Measurements from ENCODE around the gene THSD4.

THSD4 gene

DNA sequence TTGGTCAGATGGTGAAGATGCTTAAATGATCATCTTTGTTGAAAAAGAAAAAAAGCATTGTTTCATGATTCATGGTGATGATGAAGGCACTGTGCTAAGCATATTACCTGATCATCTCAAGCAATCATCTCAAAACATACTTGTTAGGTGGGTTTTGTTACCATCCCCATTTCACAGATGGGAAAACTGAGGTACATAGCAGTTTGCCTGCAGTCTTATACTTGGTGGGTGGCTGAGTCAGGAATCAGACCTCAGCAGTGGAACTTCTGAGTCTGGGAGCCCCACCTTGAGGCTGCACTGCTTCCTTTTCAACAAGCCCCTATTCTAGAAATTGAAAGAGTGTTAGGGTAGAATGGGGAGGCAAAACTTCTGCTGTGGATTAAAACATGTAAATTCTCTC lies 341.1 kb downstream of the THSD4 start:
- DNase-seq (ENCODE audit: low read depth) = no peak

DNA sequence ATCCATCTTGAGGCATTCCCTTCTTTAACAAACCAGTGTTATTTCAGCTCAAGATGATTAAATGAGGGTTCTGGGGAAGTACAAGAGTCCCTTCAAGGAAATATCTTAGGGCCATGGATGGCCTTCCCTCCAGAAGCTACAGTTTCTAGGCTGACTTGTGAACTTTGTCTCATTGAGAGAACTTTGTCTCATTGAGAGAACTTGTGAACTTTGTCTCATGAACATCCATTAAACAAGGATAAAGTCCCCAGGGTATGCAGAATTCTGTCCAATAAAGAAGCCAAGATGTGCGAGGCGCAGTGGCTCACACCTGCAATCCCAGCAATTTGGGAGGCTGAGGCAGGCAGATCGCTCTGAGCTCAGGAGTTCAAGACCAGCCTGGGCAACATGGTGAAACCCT lies 341.5 kb downstream of the THSD4 start:
- no peak for DNase-seq (ENCODE audit: low read depth)

DNA sequence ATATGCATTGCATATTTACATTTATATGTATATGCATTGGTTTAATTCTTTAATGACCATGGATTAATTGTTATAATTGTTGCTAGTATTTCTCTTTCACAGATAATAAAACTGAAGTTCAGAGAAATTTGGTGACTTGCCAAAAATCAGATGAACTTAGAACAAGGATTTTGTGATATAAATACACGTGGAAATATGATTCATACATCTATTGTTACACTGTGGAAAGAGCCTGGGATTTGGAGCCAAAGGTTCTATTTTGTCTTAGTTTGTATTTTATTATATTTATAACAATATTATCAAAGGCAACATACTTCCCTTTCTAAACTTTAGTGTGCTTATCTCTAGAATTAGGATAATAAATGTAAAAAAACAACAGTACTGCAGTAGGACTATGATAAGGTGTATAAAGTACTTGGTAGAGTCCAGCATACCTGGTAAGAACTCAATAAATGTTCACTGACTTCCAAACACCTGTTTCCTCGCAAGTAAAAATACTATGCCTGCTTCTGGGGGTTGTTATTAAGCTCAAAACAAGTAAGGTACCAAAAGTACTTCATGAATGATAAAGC lies 342.9 kb downstream of the THSD4 start:
- no peak for DNase-seq (ENCODE audit: low read depth)

DNA sequence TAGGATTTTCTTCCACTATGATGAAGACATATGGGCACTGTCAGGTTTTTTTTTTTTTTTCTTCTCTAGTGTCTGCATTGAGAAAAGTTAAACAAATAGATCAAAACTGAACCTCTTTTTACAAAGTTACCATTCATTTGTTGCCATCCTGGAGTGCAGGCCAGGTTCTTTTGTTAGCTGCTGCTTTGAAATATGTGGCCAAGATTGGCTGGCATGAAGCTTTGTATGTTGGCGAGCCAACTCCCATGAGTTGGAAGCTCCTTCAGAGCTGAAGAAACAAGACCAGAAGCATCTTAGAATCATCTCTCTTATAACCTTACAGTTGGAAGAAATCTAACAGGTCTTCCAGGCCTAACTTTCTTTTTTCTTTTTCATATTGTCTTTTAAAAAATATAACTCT lies 346.5 kb downstream of the THSD4 start:
- no peak for DNase-seq (ENCODE audit: low read depth)

DNA sequence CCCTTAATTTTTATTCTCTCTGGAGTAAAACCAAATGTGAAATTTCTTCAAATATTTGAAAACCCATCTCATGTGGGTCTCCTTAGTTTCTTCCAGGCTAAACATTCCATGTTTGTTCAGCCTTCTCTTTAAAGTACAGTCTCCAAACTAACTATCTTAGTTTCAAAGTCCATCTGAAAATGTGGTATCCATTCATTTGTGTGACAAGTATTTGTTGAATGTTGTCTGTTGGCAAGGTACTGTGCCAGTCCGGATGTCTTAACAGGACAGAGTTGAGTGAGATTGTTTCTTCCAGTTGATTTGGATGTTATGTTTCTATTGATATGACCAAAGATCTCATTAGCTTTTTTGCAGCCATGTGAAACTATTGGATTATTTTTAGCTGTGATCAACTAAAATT lies 347.4 kb downstream of the THSD4 start:
- no peak for DNase-seq (ENCODE audit: low read depth)

DNA sequence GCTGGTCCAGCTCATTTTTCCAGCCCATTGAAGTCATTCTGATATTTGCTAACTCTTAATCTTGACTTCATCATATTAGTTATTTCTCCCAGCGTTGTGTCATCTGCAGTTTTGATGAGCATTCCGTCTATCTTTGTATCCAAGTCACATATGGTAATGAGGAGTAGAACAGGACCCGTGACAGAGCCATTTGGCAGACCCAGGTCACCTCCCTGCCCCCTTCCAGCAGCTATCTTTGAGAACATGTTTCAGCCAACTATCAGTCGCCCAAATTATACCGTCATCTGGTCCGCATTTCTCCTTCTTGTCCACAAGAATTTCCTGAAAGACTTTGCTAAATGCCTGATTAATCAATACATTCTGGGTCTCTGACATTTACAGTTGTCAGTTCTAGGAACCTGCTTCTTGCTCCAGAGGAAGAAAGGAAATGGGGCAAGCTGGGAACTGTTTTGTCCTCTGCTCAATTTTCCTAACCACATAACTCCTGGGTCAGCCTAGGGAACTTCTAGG lies 347.9 kb downstream of the THSD4 start:
- no peak for DNase-seq (ENCODE audit: low read depth)

DNA sequence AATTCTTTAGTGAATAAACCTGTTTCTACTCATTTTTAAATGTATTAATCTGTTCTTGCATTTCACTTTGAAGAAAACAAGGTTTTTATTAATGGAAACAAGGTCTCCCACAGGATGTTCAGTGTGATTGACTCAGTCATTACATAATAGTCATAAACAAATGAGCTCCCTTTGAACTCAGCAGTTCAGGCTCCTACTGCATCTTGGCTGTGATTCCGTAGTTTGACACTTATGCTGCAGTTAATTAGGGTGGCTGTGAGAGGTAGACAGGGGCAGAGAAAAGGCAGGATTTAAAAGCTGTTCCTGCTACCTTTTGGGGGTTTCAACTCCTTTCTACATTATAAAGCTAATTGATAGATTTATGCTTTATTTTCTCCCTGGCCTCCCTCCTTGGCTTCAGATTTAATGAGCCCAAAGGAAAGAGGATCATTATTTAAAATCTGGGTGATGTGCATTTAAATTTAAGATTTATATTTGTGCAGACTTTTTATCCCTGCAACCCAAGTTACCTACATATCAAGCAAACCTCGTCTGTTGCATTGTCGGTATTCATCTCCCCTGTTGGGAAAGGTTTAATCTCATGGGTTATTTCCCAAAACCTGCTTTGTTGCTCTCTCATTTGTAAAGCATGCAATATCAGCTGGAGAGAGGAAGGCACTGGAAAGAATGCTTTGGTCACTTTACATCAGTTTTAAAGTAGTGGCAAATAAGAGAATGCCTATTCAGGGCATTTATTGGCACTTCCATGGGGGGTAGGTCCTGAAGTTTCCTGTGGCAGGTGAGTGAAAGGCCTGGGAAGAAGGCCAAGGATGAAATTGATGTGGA lies 350.1 kb downstream of the THSD4 start:
- DNase-seq (ENCODE audit: low read depth) = no peak

DNA sequence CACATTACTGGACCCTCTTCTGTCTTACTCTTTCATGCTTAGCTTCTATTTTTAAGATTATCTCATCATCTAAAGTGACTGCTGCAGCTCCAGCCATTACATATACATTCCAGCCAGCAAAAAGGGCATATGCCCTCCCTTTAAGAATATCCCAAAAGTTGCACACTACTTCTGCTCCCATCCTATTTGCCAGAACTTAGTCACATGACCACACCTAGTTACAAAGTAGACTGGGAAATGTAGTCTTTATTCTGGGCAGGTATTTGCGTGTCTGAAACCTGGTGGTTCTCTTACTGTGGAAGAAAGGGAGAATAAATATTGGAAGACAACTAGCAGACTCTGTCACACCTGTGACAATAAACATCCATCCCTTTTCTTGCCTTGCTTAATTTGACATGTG lies 353.4 kb downstream of the THSD4 start:
- no peak for DNase-seq (ENCODE audit: low read depth)

DNA sequence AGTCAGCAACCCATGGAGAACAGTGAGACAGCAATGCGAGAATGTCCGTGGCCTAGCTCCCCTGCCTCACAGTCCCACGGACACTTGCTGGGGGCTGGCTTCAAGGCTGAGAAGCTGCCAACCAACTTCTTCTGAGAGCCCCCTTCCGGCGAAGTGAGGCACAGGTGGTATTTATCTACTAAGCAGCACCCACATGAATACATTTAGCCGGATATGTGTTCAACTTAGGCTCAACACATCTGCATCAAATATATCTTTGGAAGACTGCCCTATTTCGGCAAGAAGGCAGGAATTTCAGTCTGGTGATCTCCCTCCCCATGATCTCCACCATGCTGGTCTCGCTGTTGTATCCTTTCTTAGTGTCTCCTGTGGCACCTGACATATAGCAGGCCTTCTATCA lies 354.1 kb downstream of the THSD4 start:
- no peak for DNase-seq (ENCODE audit: low read depth)

DNA sequence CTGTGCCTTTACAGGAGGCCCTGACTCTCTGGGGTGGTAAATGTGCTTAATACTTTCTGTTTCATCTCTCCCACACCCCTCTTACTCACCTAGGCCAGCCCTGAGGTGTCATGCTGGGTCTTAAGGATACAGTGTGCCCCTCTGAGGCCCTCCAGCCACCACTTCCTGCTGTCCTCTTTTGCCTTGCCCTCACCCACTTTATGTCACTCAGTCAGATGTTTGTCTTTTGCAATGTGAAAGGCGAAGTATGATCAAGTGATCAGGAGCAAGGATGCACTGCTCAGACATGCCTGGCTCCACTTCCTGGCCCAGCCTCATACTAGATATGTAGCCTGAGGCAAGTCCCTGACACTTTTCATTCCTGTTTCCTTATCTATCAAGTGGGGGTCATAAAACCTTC lies 356.1 kb downstream of the THSD4 start:
- DNase-seq (ENCODE audit: low read depth) = no peak

DNA sequence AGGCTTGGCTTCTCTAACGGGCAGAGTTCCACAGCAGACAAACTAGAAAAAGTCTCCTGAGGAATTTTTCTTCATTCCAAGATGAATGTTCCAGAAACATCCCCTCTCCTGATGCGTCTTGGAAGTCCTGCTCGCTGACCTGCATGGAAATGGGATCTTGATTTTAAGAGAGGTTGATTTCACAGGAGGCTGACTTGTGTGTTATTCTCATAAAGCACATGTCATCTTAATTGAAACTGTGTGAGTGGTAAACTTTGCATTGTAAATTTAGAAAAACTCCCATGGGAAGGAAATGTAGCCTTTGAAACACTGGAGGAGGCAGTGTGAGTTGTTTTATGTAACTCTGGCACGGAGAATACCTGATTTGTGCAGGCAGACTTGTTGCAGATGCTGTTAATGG lies 357.3 kb downstream of the THSD4 start:
- DNase-seq (ENCODE audit: low read depth) = no peak

DNA sequence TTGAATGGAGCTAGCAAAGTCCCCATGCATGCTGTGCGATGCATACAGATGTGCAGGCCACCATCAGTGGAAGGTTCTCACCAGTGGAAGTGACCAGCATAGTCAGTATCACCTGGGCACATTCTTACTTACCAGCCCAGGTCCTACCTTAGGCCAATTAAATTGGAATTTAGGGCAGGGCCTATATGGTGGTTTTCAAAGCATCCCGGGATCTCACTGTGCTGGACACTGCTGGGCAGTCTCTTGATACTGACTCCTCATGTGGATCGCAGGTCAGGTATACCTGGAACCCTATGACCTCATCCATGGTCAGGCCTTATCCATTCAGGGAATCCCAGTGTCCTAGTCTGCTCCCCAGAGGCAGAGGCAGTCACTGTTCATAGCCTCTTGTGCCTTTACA lies 358.5 kb downstream of the THSD4 start:
- DNase-seq (ENCODE audit: low read depth) = no peak

DNA sequence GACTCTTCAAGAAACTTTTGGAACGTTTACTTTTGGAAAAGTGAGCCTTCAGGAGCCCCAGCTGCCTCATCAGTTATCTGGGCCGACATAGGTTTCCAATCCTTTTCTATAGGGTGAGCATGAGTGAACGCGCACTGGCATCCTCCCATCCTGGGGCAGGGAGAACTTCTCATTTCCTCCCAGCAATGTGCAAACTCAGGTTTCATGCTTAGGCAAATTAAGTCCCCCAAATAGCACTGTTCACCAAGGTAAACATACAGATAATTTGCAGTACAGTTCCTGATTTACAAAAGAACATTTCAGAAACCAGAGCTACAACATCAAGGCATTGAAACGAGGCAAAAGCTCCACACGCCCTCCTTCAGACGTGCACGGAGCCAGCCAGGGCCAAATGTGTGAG lies 361.6 kb downstream of the THSD4 start:
- no peak for DNase-seq (ENCODE audit: low read depth)

DNA sequence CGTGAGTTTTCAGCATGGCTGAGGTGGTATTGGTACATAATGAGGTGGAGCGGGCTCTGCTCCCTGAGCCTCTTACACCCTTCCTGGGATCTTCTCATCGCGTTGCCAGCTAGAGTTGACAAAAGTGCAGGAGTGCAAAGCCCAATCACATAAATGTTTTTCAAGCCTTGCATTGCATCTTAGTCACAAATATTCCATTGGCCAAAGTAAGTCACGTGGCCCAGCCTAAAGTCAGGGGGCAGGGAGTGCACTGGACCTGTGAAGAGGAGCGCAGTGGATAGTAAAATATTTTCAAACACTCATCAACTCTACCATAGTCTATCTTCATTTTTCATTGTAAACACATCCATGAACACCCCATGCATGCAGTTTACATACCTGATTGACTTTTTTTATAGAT lies 365.3 kb downstream of the THSD4 start:
- no peak for DNase-seq (ENCODE audit: low read depth)

DNA sequence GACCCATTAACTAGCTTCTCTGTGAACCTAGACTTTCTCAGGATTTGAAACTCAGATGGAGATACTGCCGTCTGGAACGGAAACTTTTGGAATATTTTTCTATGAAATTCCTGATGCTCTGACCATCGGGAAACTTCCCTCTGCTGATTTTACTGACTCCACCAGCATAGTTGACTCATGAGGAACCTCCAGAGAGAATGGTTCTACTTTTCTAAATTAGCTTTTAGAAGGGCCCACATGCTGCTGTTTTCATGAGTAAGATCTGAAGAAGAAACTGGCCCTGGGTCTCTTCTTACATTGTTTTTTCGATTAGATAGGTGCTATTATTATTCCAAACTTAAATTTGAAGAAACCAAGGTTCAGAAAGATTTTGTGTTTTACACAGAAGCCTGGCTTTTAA lies 368.8 kb downstream of the THSD4 start:
- no peak for DNase-seq (ENCODE audit: low read depth)

DNA sequence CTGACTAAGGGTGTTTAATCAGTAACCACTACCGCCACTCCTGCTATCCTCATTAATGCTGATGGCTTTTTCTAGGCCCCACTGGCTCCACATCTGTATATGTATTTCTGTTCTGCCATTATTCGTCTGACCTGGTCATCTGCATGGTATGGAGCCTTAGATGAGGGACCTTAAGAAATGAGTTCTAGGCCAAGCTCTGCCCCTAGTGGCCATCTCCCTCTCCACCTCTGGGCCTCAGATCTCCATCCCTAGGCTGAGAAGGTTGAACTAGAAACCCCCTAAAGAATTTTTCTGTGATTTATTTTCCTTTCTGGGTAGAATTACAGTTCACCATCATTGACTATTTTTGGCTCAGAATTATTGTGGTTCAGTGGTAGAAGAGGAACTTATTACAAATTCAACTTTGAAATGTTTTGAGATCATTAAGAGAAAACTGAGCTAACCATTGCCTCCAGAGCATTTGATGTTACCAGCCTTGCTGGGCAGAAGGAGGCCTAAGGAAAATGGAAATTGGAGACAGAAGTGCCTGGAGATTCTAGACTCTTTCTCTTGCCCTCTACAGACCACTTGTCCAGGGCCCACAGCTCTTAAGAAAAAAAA lies 369.9 kb downstream of the THSD4 start:
- DNase-seq (ENCODE audit: low read depth) = no peak

DNA sequence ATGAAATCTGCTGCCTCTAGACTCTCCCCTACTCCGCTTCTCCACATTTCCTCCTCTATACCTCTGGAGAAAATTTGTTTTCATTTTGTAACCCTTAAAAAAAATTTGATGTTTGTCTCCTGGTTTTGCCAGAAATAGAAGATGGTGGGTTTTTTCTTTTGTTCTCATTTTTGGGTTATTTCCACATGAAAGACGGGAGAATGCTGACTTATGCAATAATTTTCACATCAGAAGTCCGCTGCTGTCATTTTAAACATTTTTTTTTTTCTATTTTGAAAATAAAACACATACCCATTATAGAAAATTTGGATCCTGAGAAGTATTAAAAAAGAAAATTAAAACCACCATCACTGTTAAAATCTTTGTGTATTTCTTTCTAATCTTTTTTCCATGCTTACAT lies 374.3 kb downstream of the THSD4 start:
- no peak for DNase-seq (ENCODE audit: low read depth)

DNA sequence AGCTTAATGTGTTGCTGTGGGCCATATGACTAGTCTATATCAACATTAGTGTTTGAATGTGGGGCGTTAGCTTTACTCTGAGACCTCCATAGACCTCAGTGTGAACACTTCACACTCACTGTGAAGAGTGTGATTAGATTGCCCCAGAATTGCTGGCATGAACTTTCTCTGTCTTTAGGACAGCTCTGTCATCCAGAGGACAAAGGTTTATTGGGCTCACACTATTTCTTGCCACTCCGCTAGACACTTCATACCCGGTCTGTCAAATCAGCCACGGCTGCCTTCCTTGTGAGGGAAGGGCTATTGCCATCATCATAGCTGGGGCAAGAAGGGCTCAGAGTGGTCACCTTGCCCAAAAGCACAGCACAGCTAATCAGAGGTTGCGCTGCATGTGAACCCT lies 378.3 kb downstream of the THSD4 start:
- DNase-seq (ENCODE audit: low read depth) = no peak

DNA sequence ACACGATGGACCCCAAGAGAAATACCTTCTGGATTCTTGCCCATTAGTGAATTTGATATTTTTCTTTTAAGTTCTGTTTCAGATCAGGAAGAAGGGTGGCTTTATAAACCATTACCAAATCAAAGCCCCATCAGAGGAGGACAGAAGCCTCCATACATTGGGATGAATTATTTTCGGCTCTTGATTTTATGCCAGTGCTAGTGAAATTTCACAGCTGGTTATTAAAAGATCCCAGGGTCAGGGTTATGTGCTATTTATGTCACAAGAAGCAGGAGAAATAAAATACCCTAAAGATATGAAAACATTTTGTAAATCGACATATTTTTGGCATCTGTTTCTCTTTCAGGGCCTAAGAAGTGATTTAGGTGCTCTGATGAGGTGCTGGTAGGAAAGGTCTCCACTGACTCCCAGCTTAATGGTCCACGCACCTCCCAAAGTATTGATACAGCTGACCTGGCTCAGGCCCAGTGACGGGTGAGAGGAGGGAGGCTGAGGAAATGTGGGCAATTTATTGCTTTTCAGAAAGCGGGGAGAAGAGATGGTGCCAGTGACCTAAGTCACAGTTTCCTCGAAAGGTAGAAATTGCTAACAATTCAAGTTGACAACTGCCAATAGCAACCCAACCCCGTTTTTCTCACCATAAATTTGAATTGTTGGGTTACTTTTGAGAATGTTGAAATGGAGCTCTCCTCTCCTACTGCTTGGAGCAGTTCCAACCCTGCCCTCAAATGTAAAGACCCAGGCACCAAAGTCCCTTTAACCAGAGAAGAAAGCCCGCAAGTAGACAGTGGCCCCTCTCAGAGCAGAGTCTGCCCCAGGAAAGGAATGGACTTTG lies 379.5 kb downstream of the THSD4 start:
- DNase-seq (ENCODE audit: low read depth) = no peak

DNA sequence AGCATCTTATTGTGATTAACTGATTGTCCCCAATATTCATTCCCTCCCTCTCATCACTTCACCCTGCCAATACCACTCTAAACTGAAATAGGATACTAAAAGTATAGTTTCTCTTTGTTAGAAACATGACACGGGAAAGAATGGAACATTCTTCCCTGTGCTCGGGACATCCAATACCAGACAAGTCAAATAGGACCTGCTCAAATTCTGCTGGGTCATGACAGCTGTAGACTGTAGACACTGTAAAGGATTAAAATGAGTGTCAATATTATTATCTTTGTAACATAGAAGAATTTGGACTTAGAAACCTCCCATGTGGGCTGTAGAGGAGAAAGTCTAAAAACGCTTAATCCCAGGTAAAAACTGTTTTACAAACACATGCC lies 380.1 kb downstream of the THSD4 start:
- no peak for DNase-seq (ENCODE audit: low read depth)

DNA sequence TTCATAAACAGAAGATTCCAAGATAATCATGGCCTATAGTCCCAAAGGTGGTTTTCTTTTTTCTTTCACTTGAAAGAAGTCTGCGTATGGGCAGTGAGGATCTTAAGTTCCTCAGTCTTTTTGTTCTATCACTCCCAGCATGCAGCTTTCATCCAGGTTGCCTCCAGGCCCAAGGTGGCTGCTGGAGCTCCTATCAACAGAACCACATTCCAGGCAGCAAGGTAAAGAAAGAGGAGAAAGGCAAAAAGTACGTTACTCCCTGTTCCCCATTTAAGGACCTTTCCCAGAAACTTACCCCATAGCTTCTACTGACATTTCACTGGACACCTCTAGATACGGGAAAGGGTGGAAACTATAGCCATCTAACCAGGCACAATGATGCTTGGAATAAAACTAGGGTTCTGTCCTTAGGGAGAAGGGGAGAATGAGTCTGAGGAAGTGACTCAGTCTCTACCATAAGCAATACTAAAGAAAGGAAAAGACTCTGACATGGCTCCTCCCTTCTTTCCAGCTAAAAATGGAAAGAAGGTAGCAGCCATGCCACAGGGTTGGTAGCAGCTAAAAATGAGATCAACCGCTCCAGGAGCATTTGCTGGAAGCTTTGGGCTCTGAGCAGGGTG lies 381.2 kb downstream of the THSD4 start:
- DNase-seq (ENCODE audit: low read depth) = no peak
